LNCAP (cell line): ENCODE measurements around the gene TRIM10.
A peak's percentile ranks its signal among the peaks of the same experiment; 100 is the strongest.

ENCODE experiments used
- CTCF ChIP-seq: fragments of 450-650 bp; IDR thresholded peaks from 2 replicates; pipeline ENCODE4 v1.5.1; 2017; ENCODE audit warnings: mild to moderate bottlenecking

The TRIM10 gene

DNA sequence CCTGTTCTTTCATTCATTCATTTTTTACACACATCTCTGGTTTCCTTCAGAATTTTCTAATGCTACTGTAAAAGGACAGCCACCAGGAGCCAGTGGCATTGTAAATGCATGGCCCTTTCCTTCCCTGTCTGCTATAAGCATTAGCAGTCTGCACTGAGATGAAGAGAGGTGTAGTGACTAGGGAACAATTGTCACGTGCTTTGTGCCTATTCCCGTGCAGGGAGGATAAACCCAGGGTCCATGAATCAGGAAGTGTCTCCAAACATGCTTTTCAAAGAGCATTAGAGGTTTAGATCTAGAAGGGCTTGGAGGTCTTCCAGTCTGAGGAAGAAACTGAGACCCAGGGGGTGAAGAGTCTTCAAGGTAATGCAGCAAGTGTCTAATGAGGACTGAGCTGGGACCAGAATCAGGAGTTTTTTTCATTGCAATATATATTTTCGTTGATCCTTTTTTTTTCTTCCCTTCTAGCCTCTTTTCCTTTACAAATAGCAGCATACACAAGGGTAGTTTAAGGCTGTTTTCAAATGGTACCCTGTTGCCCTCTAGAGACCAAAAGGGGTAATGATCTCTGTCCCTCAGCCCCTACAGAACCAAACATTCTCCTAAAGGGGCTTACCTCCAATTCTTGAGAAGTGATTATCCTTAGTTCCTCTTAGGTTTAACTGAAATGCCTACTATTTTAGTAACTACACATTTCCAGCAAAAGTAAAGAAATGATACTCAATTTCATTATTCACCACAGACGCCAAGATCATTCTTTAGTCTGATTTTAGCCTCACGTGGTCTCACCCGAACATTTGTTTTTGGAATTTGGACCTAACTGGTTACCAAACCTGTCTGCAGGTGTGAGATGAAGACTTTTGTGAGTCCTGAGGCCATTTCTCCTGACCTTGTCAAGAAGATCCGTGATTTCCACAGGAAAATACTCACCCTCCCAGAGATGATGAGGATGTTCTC, 8.9 kb upstream of the TRIM10 start:
- peak; percentile 75 for TF ChIP-seq CTCF

- TF ChIP-seq CTCF = no peak
Observed at GRCh38 chr6:30168741-30169140, 7.7 kb upstream of the TRIM10 start.

GRCh38 chr6:30167101-30167500, 6.1 kb upstream of the TRIM10 start:
- TF ChIP-seq CTCF = no peak

DNA sequence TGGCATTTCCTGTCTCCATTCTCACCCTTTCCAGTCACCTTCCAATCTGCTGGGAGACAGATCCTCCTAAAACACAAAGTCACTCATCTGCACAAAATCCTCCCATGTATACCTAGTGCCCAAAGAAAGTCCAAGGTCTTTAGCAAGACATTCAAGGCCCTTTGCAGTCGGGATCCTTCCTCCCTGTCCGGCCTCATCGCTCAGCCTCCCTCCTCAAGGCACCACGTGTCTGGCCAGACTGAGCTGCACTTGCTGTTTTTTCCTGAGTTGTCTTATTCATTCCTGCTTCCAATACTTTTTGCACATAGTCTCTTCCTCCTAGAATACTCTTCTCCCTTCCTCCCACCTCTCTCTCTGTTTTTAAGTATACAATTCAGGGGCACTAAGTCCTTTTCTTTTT, 3.7 kb upstream of the TRIM10 start:
- no peak for TF ChIP-seq CTCF

- no peak for TF ChIP-seq CTCF
Observed at GRCh38 chr6:30163918-30164654, 3.1 kb upstream of the TRIM10 start.

DNA sequence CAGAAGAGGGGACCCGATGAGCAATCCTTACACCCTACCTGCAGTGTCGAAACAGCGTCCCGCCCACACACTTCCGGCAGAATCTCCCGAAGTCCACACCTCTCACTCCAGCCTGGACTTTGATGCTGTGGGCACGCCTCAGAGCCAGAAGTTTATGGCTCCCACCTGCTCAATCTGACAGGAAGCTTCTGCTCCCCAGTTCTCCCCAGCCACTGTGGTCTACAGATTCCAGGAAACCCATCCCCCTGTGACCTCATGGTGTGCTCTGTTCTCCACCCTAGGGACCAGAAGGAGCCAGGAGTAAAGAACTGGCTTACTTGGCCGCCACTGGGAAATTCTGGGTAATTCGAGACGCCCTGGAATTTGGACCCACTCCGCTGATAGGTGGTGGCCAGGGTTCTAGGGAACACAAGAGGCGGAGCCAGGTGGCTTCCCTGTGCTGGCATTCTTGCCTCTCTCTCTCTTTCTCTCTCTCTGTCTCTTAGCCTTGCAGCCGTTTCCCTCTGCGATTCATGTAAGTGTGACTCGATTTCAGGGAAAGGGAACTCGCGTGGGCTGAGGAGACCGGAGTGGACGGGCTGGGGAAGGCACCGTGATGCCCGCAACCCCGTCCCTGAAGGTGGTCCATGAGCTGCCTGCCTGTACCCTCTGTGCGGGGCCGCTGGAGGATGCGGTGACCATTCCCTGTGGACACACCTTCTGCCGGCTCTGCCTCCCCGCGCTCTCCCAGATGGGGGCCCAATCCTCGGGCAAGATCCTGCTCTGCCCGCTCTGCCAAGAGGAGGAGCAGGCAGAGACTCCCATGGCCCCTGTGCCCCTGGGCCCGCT, 2.3 kb upstream of the TRIM10 start, which contains the start of gene TRIM15:
Gene TRIM15 (plus strand): TSS at position 457 of the 828 bp plus-strand sequence. CDS start 139 bp downstream, at position 596.
- no peak for TF ChIP-seq CTCF
